Hematopoietic multipotent progenitor cell treated with erythropoietin and hydrocortisone succinate and interleukin-3 and kit ligand, for 8 days (in vitro differentiated cells): ENCODE data around the gene PKLR.
"Not testable (repeated sequence)": the region's sequence is repeated elsewhere in the genome, so short reads cannot be mapped to it uniquely, and the experiment has no call there.

Experiments
- DNase-seq: peaks from one replicate; pipeline ENCODE4 v3.0.0-alpha.2; 2015

PKLR gene

DNA sequence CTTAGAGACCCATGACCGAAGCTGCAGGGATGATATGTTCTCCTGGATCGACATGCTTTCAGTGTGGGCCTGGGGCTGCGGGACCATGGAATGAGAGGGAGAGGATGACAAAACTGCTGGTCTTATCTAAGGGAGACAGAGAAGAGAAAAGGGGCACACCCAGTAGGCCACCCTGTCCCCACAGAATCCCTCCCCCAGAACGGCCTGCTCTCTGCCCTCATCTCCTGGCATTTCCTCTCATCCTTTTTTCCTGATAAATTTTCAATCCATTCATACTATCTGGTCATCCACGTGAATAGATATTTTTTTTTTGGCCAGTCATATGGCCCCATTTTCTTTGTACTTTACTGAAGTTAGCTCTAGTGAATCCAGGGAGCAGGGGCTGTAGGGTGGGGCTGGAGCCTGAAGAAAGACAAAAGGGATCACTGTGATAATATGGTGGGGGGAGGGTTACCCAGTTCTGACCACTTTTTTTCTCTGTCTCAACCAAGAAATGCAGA, at the start of gene PKLR:
PKLR (minus strand) TSS at position 97 of the 500 bp plus-strand sequence; CDS start at position 54, 43 bp downstream.
- peak; percentile 91 for DNase-seq

DNA sequence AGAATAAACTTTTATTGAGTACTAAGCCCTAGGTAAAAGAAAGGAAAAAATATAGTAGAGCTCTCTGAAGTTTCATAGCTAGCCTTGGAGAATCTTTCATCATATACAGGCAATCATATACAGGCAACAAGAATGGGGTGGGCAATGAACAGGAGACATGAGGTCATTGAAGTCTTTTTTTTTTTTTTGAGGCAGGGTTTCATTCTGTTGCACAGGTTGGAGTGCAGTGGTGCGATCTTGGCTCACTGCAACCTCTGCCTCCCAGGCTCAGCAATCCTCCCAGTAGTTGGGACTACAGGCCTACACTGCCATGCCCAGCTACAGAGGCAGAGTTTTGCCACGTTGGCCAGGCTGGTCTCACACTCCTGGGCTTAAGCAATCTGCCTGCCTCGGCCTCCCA, 41.6 kb upstream of the PKLR start:
- DNase-seq, result no peak

DNA sequence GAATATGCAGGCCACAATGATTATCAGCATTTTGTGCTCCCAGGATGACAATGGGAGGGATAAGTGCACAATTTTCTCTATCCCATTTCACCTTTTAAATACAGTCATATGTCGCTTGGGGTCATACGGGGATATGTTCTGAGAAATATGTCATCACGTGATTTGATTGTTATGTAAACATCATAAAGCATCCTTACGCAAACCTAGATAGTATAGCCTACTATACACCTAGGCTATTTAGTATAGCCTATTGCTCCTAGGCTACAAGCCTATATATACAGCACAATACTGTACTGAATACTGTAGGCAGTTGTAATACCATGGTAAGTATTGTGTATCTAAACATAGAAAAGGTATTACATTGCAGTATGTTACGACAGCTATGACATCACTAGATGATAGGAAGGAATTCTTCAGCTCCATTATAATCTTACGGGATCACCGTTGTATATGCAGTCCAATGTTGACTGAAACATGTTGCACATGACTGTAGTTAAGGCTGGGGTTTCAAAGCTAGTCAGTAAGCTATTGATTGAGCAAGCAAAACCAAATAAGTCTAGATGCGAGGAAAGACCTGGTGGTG, 38.4 kb upstream of the PKLR start:
- DNase-seq, result no peak

DNA sequence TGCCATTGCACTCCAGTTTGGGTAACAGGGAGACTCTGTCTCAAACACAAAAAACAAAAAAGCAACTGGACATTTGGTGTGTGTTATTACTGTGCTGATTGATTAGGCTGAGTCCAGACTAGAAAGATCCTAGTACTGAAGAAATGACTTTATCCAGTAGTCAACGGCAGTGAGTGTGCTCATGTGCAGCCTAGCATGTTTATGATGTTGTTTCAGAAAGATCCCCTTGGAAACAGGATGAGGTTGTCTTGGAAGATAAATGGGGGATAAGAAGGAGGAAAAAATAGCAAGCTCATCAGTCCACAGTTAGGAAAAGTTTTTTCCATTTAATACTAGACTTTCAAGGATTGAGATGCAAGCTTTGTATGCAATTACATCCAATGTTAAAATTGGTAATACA, 33.7 kb upstream of the PKLR start:
- no peak for DNase-seq

DNA sequence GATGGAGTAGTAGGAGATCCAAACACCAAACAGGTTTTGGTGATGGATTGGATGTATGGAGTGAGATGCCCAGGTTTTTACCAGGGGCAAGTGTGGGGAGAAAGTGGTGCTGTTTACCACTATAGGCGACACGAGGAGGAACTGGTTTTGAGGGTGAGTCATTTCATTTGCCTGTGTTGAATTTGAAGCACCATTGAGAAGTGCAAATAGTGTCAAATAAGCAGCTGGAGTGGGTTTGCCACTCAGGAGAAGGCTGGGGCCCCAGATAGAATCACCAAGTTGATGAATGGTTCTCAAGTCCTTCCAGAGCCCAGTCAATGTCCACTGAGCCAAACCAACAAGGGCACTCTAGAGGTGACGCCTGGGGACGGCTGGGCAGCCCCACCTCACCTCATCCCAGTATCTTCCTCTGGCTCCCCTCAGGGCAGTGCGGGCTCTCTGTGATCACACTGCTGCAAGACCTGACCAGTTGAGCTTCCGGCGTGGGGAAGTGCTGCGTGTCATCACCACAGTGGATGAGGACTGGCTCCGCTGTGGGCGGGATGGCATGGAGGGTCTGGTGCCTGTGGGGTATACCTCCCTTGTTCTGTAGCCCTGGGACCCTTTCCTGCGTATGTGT, 28.9 kb upstream of the PKLR start:
- DNase-seq, result no peak

DNA sequence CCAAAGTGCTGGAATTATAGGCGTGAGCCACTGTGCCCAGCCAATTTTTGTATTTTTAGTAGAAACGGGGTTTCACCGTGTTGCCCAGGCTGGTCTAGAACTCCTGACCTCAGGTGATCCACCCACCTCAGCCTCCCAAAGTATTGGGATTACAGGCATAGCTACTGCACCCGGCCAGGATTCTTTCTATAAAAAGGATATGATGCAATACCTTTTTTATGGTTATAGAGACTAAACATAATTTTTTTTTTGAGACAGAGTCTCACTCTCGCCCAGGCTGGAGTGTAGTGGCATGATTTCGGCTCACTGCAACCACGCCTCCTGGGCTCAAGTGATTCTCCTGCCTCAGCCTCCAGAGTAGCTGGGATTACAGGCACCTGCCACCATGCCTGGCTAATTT, 27.6 kb upstream of the PKLR start:
- not testable (repeated sequence) for DNase-seq

DNA sequence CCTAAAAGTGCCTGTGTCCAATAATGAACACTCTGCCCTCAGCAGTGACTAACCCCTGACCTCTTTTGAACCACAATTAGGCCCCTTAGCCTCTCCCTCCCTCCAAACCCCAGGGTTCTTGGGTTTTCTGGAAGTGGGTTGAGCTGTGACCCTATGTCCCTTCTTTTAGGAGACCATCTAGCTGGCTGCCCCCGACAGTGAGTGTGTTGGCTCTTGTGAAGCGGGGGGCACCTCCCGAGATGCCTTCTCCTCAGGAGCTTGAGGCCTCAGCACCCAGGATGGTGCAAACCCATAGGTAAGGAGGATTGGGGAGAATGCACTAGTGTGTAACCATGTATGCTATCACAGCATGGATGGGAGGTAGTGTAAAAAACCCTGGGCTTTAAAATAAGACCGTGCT, 26.7 kb upstream of the PKLR start:
- no peak for DNase-seq

DNA sequence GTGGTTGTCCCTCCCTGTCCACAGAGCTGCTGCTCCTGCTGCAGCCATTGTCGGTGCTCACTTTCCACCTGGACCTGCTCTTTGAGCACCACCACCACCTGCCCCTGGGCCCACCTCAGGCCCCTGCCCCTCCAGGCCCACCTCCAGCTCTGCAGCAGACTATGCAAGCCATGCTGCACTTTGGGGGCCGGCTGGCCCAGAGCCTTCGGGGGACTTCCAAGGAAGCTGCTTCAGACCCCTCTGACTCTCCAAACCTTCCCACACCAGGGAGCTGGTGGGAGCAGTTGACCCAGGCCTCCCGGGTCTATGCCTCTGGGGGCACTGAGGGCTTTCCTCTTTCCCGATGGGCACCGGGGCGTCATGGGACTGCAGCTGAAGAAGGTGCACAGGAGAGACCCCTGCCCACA, 25.4 kb upstream of the PKLR start:
- no peak for DNase-seq

DNA sequence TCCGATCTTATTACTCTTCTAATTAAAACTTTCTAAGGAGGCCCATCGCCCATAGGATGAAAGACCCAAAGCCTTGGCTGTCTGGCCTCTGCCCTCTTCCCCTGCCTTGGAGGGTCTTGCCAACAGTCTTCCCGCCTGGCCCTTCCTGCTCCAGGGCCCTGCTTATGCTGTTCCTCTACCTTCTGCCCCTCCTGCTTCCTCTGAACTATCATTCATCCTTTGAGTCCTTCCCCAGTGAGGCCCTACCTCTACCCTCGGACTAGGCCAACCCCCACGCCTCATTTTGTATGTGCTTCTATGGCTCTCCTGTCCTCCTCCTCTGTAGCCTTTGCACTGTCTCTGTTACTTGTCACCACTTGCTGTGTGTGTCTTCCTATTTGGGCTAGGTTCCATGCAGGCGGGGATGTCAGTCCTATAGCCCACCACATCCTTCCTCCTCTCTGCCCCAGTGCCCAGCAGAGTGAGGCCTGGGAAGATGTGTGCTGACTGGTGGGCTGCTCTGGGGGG, 24.8 kb upstream of the PKLR start:
- DNase-seq, result no peak

DNA sequence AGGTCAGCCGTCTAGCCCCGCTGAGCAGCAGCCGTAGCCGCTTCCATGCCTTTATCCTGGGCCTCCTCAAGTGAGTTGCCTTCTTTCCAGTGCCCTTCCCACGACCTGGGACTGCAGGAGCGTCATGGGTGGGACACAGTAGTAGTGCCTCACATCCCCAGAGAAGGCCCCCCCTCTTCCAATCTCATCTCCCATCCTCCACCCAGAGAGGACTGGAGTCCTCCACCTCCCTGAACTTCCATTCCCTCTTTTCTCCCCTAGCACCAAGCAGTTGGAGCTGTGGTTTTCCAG, 24.3 kb upstream of the PKLR start:
- no peak for DNase-seq

DNA sequence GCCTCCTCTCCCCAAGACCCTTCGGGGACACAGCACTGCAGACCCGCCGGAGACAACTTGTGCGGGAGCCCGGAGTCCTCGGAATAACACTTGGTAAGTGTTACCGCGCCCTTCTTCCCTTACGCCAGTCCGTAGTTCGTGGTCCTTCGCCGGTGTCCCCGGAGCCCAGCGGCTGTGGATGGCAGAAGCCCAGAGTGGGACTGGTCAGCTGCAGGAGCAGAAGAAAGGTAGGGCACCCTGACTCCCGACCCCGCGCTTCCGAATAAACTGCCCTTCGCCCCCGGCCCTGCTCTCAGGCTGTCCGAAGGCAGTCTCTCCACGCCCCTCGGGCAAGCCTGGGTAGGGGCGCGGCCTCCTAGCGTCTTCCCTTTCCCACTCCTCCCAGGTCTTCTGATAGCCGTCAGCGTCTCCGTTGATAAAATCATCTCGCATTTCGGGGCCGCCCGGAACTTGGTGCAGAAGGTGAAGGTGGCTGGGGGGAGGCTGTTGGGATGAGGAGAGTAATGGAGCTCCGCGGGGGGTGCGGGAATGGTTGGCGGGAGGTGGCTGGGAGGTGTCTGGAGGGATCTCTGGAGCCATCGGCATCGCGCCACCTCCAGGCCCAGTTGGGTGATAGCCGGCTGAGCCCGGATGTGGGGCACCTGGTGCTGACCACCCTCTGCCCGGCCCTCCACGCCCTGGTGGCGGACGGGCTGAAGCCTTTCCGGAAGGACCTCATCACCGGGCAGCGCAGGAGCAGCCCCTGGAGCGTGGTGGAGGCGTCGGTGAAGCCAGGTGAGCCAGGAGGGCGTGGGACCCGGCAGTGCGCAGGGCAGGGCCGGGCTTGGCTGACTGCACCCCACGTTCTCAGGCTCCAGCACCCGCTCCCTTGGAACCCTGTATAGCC, 23.7 kb upstream of the PKLR start:
- DNase-seq, result peak; percentile 49

DNA sequence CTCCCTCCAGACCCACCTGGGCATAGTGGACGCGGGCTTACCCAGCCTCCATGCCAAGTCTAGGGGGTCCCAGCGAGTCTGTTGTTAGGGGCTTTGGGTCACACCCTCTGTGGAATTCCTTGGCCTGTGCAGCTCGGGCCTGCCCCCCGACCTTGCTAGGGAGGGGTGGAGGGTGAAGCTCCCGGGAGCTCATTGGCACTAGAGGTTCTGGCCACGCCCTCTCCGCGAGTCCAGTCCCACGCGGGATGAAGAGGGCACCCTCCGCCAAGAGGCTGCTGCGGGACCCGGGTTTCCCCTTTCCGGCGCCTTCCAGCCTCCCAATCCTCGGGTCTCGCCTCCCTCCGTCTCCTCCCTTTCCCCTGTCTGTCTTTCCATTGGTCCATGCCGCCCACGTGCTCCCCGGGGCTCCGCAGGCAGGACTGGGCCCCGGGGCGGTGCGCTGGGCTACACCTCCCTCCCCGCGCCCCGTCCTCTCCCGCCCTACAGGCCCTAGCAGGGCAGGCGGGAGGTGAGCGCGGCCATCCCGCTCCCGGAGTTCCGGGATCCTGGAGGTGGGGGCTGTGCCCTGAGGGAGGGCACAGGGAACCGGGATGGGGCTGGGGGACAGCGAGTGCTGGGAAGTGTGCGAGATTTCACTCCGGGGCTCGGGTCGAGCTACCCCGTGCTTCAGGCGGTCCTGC, 22.9 kb upstream of the PKLR start:
- DNase-seq, result peak; percentile 96

DNA sequence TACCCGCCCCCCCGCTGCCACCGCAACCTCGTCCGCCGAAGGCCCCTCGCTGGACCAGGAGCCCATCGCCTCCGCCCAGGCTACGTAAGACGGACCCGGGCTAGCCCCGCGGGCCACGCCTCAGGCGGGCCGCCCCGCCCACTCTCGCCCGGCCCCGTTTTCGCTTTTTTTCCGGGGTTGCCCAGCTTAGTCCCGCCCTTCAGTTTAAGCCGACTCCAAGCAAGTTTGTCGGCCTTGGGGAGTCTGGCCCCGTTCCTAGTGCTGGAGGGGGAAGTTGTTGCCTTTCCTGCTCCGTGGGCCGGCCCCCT, 22.4 kb upstream of the PKLR start:
- peak; percentile 89 for DNase-seq

DNA sequence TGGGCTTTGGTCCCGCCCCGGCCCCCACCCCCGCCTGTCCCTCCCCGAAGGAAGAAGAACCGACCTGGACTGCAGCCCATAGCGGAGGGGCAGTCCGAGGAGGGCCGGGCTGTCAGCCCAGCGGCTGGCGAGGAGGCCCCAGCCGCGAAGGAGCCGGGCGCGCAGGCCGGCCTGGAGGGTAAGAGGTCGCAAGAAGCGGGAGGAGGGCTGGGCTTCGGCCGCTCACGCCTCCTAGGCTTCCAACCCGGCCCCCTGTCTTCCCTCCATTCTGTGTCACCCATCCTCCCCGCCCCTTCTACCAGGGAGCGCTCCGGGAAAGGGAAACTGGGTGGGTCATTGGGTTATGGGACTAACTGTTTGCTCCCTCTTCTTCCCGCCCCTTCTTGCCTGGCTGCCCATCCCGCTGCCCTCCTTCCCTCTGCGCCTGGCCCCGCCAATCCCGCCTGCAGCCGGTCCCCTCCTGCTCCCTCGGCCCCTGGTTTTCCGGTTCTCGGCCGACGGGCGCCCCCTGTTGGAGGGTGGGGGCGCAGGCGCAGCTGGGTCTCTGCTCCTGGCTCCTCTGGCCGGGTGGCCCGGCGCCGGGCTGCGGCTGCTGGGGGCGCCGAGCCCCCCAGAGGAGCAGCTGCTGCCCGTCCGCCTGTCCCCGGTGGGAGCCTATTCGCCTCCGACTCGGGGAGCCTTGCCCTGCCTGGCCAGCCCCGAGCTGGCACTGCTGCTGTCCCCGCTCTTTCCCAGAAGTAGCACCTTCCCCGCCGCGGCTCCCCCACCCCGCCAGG, 21.9 kb upstream of the PKLR start:
- DNase-seq, result peak; percentile 83

DNA sequence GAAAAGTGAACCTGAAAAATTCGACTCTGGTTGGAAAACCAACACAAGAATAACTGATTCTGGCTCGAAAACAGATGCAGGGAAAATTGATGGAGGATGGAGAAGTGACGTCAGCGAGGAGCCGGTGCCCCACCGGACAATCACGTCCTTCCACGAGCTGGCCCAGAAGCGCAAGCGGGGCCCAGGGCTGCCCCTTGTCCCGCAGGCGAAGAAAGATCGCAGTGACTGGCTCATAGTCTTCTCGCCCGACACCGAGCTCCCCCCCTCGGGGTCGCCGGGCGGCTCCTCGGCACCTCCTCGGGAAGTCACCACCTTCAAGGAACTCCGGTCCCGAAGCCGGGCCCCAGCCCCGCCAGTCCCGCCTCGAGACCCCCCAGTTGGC, 21.3 kb upstream of the PKLR start:
- DNase-seq, result no peak

DNA sequence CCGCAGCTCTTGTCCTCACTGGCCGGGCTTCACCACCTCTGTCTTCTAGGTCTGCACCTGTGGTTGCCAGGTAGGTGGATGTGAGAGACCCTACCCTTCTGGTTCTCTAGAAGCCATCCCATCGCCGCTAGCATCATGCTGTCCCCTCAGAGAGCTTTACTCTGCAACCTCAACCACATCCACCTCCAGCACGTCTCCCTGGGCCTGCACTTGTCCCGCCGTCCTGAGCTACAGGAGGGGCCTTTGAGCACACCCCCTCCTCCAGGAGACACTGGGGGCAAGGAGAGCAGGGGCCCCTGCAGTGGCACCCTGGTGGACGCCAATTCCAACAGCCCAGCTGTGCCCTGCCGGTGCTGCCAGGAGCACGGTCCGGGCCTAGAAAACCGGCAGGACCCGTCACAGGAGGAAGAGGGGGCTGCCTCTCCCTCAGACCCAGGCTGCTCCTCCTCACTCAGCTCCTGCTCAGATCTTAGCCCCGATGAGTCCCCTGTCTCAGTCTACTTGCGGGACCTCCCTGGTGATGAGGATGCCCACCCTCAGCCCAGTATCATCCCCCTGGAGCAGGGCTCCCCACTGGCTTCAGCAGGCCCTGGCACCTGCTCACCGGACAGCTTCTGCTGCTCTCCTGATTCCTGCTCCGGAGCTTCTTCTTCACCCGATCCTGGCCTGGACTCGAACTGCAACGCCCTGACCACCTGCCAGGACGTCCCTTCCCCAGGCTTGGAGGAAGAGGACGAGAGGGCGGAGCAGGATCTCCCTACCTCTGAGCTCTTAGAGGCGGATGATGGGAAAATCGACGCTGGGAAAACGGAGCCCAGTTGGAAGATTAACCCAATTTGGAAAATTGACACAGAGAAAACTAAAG, 20.6 kb upstream of the PKLR start:
- no peak for DNase-seq

DNA sequence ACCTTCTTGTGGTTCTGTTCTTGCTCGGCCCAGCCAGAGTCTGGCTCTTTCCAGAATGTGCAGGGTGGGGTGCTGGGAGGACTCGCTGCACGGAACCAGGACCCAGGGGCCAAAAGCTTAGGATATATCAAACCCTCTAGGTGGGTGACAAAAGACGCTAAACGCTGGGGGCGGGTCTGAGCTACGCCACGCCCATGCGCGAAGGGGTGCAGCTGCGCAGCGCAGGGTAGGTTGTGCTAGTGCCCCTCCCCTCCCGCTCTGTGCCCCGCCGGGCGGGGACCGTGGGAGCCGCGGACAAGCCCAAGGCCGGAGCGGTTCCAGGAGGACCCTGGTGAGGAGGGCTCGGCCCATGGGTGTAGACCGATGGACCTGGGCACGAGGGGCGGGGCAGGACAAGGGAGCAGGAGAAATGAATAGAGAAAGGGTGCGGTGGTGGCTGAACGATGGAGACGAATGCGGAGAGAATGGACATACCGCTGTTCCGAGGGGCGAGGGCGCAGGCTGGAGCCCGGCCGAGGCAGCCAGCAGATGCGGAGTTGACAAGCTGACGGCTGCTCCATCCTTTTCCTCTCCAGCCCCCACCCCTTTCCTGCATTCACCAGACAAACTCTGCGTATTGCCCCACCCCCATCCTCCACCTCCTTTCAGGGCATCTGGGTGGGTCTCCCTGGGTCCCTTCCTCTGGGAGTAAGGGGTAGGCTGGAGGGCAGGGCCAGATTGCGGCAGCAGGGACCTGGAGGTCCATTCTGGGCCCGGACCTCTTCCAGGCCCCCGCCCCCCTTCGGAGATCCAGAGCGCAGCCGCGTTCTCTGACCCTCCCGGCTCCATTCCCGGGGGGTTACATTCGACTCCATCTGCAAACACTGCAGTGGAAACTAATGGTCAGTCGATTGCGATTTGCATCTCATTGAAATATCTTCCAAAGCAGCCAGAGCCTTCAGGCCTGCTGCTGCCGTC, 19.7 kb upstream of the PKLR start, which contains the start of gene RUSC1:
RUSC1 (plus strand) TSS at position 234 of the 957 bp plus-strand sequence. CDS start 880 bp downstream, outside the sequence.
- DNase-seq, result peak; percentile 80

DNA sequence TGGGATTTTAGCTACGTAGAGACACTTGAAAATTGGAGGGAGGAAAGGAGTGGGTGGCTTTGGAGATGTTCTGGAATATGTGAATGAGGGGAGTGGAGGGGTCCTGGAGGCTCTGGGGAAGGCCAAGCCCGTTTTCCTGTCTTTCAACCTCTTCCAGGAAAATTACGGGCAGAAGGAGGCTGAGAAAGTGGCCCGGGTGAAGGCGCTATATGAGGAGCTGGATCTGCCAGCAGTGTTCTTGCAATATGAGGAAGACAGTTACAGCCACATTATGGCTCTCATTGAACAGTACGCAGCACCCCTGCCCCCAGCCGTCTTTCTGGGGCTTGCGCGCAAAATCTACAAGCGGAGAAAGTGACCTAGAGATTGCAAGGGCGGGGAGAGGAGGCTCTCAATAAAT, 19.0 kb upstream of the PKLR start:
- DNase-seq, result no peak

DNA sequence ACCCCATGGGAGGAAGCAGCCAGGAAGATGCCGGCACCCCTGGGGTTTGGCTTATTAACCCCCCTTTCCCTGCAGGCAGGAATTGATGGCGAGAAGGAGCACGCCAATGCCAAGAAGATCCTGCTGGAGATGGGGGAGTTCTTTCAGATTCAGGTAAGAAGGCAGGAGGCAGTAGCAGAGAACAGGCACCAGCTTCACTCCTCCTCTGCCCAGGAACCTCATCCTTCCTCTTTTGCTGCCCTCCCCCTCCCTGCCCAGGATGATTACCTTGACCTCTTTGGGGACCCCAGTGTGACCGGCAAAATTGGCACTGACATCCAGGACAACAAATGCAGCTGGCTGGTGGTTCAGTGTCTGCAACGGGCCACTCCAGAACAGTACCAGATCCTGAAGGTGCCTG, 18.3 kb upstream of the PKLR start:
- DNase-seq, result no peak

DNA sequence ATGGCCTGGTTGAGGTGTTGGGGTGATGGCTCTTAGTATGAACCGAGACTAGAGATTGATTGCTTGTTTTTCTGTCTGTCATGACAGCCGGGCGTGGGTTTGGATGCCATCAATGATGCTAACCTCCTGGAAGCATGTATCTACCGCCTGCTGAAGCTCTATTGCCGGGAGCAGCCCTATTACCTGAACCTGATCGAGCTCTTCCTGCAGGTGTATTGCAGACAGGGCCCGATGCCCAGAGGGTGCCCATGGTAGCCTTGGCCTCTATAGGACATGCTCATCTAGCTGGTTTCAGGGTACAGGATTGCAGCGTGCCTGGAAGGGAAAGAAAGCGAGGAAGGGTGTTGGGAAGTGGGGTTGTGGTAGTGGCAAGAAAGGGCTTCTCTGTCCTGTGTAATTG, 16.8 kb upstream of the PKLR start:
- DNase-seq, result no peak
